HG02981 (cell line): ENCODE measurements around the gene ZNF408.
"Not testable (repeated sequence)": the region's sequence is repeated elsewhere in the genome, so short reads cannot be mapped to it uniquely, and the experiment has no call there.

Source experiments
- ATAC-seq: cut with Tn5 transposase; IDR thresholded peaks from one replicate; pipeline ENCODE4 v1.9.1; 2021; ENCODE audit warnings: mild to moderate bottlenecking, moderate library complexity; ENCODE audit not compliant: unreplicated experiment

Gene ZNF408

GRCh38 chr11:46696212-46696558, 4.6 kb upstream of the ZNF408 start:
- ATAC-seq = no peak

GRCh38 chr11:46697303-46697702, 3.5 kb upstream of the ZNF408 start:
- no peak for ATAC-seq

- ATAC-seq = no peak
Observed at GRCh38 chr11:46697723-46698122, 3.1 kb upstream of the ZNF408 start.

- ATAC-seq = no peak
Observed at GRCh38 chr11:46698597-46698996, 2.2 kb upstream of the ZNF408 start.

GRCh38 chr11:46701078-46701654, 335 bp downstream of the ZNF408 start:
- ATAC-seq = no peak

- no peak for ATAC-seq
Observed at GRCh38 chr11:46705070-46705688, 4.3 kb downstream of the ZNF408 start.

- no peak for ATAC-seq
Observed at GRCh38 chr11:46706886-46707285, 6.1 kb downstream of the ZNF408 start.

GRCh38 chr11:46709351-46709750, 8.5 kb downstream of the ZNF408 start:
- ATAC-seq = not testable (repeated sequence)

- ATAC-seq = no peak
Observed at GRCh38 chr11:46710821-46711269, 10.0 kb downstream of the ZNF408 start.

- no peak for ATAC-seq
Observed at GRCh38 chr11:46711303-46711702, 10.5 kb downstream of the ZNF408 start.

- ATAC-seq = no peak
Observed at GRCh38 chr11:46712874-46713576, 12.2 kb downstream of the ZNF408 start.

GRCh38 chr11:46717825-46718154, 17.0 kb downstream of the ZNF408 start:
- not testable (repeated sequence) for ATAC-seq

GRCh38 chr11:46718155-46719019, 17.6 kb downstream of the ZNF408 start:
- ATAC-seq = no peak

GRCh38 chr11:46719048-46719542, 18.3 kb downstream of the ZNF408 start, which contains the start of gene F2:
Gene F2 (plus strand): TSS chr11:46719213. CDS start chr11:46719236, 23 bp downstream.
- ATAC-seq = no peak

- no peak for ATAC-seq
Observed at GRCh38 chr11:46719543-46720218, 18.9 kb downstream of the ZNF408 start.

GRCh38 chr11:46721286-46721685, 20.5 kb downstream of the ZNF408 start:
- no peak for ATAC-seq

GRCh38 chr11:46722566-46723358, 21.9 kb downstream of the ZNF408 start:
- ATAC-seq = no peak

- no peak for ATAC-seq
Observed at GRCh38 chr11:46723359-46723680, 22.5 kb downstream of the ZNF408 start.

GRCh38 chr11:46724088-46724487, 23.3 kb downstream of the ZNF408 start:
- ATAC-seq = no peak
